Pancreas (tissue), 10 donors: ENCODE measurements around the gene PMVK. TPM values are rescaled to one million over a fixed set of nuclear protein-coding genes. Genes with fewer than 3 reads are reported as not detected.

Experiments used
- ATAC-seq, 4 donors: fragments of 200-7000 bp; cut with Tn5 transposase; one replicate each; pipeline versions ENCODE4 v1.8.0 to v1.9.1; 2020; ENCODE audit warnings: mild to moderate bottlenecking in 4 of 4, moderate library complexity in 4 of 4
- DNase-seq, 6 donors: peaks; one replicate each; pipeline ENCODE4 v3.0.0-alpha.2; 2020
- FAIRE-seq: peaks from 2 replicates; lab custom pipeline; 2012; peaks lifted over from hg19 to GRCh38; lab: Jason Lieb, UNC
- H3K27ac ChIP-seq, 4 donors: fragments of 200-600 bp; sonication (generic); 1 replicate in 3 of 4; 2 replicates in 1 of 4; pipeline versions ENCODE4 v1.5.0 to v1.8.0; 2020
- H3K27me3 ChIP-seq, 4 donors: fragments of 200-600 bp; one replicate each; pipeline ENCODE4 v1.8.0; 2021
- H3K36me3 ChIP-seq, 3 donors: fragments of 200-600 bp; sonication (generic) in 1 of 3; one replicate each; pipeline versions ENCODE4 v1.5.0 to v1.8.0; 2020 to 2021
- H3K4me1 ChIP-seq, 3 donors: fragments of 200-600 bp; one replicate each; pipeline ENCODE4 v1.8.0; 2021
- H3K4me3 ChIP-seq, 4 donors: fragments of 200-600 bp; sonication (generic) in 2 of 4; one replicate each; pipeline versions ENCODE4 v1.5.0 to v1.8.0; 2020 to 2021
- H3K9me3 ChIP-seq, 4 donors: fragments of 200-600 bp; one replicate each; pipeline ENCODE4 v1.8.0; 2021
- WGBS, 2 donors: extraction: QIAGEN DNeasy Blood & Tissue Kit; methylation state at CpG; one replicate each; pipeline ENCODE4 v1.1.7; 2013; 5-methylcytosine and 5-hydroxymethylcytosine counted together
- intact Hi-C, 3 donors: fragments of 100-400 bp; cut with DNase I; formaldehyde crosslinking; loops; one replicate each; pipeline versions ENCODE4 v1.11.1 to v1.14.2; 2022
- polyA plus RNA-seq, 2 donors: library from polyadenylated mRNA; stranded (reverse); fragments of 200-250 nt; gene quantifications; one replicate each; pipeline ENCODE4 v1.2.3, GENCODE V29; 2013
- total RNA-seq, 6 donors: library from RNA; stranded (reverse); fragmentation: NEBNext Ultra II Directional in 4 of 6; extraction: Animal tissue kit (Norgen Biotek cat#: 25700) in 4 of 6; gene quantifications; one replicate each; pipeline versions ENCODE4 v1.2.1 to v1.2.4, GENCODE V29; 2021 to 2023
- TF ChIP-seq, protein P1 (sequence below), 4 donors: fragments of 200-600 bp; sonication (generic) in 3 of 4; IDR thresholded peaks; one replicate each; pipeline versions ENCODE4 v1.5.0 to v1.8.0; 2021; ENCODE audit warnings: antibody characterized with exemption in 4 of 4
- donor health status: healthy with polysubstance abuse.
- donor health status: DM: no; HTN: no; CAD: no; lungs with moderate emphysema.
- donor health status: DM: no; HTN: no; CAD: no.
- donor health status: control.
- donor health status: control.
- donor health status: Bipolar disorder and iron deficiency.
- donor health status: DM: yes; HTN: yes; CAD: no.
- donor health status: DM: no; HTN: no; CAD: no.
- donor health status: DM: no; HTN: no; CAD: no.
- donor health status: DM: yes; HTN: yes; CAD: no.

PMVK gene
- total and polyA plus RNA-seq, 8 donors, result 12.4 to 32.4 (median 16.8) TPM

DNA sequence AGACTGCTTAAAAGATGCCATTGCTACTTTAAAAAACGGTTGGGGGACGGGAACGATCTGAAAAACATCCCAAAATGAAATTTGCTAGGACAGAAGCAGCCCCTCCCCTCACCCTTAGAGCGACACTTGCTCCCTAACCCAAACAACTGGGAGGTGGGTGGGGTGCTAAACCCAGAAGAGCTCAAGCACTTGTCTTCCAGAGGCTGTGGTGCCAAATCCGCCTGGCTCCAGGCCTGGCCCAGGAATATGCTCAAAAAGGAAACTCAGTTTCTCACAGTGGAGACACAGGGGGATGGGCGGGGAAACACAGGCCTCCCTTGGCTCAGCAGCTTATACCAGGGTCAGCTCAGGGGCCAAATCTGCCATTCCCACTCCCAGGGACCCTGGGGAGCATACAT lies 20.0 kb upstream of the PMVK start:
- no peaks in the 10 kb centered on the region for H3K27me3 ChIP-seq
- DNase-seq (no peak), ATAC-seq (peak in 1 of 4 donors; percentile 3), FAIRE-seq (no peak)
- H3K36me3 ChIP-seq, result peaks cover 0 to 3% (median 0%) of the 10 kb centered on the region in 3 donors
- TF ChIP-seq, protein P1, sequence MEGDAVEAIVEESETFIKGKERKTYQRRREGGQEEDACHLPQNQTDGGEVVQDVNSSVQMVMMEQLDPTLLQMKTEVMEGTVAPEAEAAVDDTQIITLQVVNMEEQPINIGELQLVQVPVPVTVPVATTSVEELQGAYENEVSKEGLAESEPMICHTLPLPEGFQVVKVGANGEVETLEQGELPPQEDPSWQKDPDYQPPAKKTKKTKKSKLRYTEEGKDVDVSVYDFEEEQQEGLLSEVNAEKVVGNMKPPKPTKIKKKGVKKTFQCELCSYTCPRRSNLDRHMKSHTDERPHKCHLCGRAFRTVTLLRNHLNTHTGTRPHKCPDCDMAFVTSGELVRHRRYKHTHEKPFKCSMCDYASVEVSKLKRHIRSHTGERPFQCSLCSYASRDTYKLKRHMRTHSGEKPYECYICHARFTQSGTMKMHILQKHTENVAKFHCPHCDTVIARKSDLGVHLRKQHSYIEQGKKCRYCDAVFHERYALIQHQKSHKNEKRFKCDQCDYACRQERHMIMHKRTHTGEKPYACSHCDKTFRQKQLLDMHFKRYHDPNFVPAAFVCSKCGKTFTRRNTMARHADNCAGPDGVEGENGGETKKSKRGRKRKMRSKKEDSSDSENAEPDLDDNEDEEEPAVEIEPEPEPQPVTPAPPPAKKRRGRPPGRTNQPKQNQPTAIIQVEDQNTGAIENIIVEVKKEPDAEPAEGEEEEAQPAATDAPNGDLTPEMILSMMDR (IDR thresholded peaks at IDR 0.05), result no peak
- H3K9me3 ChIP-seq, result no peaks in the 10 kb centered on the region
- 19 to 22% methylated on average over 6 of the region's 6 CpGs for WGBS, 2 donors
- peaks cover 15 to 23% (median 18%) of the 10 kb centered on the region in 3 donors for H3K4me1 ChIP-seq
- peak overlapping the region in 2 of 4 donors; percentile 78 to 80 for H3K27ac ChIP-seq
- intact Hi-C loops, result no loop called here
- peak overlapping the region; percentile 8 to 53 (median 36) for H3K4me3 ChIP-seq

DNA sequence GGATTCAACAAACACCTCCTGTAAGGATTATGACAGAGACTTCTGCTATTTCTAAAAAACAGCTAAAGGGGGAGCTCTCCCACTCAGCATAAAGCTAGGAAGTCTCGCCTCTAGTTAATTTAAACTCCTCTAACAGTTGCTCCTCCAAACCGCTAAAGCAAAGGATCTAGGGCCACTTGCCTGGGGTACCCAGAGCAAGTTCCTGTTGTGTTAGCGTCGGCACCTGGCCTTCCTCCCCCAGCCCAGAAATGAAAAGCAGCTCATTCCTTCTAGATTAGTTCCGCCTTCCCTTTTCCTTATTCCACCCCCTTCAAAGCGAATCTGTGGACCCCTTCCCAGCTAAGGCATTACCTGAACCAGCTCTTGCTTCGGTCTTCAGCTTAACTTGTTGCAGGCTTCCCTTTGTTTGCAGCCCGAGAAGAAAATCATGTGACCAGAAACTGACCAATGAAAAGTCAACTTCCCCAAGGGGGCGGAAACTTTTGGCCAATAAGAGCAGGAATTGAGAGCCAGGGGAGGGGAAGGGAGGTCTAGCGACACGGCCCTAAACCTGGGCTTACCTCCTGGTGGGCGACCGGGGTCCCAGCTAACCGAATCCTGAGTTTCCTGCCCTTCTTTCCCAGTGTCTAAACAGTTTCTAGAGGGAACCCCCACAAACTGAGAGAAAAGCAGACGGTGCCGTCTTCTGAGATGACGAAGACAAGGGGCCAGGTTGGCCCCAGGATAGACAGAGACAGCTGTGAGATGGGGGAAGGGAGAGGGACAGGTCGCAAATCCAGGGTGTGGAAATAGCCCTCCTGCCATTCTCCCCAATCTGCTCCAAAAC lies 19.4 kb upstream of the PMVK start, which contains the start of gene PBXIP1:
Gene PBXIP1, minus strand, starts transcription at position 382 of the 826 bp plus-strand sequence. CDS start 2,378 bp downstream, outside the sequence.
- H3K27ac ChIP-seq, result peak within 1 kb of the TSS; percentile 61 to 80 (median 75)
- WGBS, 2 donors, result 0% methylated on average over 18 of the region's 18 CpGs
- FAIRE-seq, result no peak
- H3K4me3 ChIP-seq, result peak within 1 kb of the TSS; percentile 8 to 53 (median 36)
- peak in 3 of 6 donors; percentile 84 to 89 (median 84) for DNase-seq
- peak; percentile 88 to 94 (median 92) for ATAC-seq
- H3K36me3 ChIP-seq, result peaks cover 0 to 3% (median 0%) of the 10 kb centered on the region in 3 donors
- no peaks in the 10 kb centered on the region for H3K9me3 ChIP-seq
- intact Hi-C loops, result no loop called here
- peaks cover 15 to 23% (median 18%) of the 10 kb centered on the region in 3 donors for H3K4me1 ChIP-seq
- H3K27me3 ChIP-seq, result no peaks in the 10 kb centered on the region
- TF ChIP-seq, protein P1 (IDR thresholded peaks at IDR 0.05), result no peak

DNA sequence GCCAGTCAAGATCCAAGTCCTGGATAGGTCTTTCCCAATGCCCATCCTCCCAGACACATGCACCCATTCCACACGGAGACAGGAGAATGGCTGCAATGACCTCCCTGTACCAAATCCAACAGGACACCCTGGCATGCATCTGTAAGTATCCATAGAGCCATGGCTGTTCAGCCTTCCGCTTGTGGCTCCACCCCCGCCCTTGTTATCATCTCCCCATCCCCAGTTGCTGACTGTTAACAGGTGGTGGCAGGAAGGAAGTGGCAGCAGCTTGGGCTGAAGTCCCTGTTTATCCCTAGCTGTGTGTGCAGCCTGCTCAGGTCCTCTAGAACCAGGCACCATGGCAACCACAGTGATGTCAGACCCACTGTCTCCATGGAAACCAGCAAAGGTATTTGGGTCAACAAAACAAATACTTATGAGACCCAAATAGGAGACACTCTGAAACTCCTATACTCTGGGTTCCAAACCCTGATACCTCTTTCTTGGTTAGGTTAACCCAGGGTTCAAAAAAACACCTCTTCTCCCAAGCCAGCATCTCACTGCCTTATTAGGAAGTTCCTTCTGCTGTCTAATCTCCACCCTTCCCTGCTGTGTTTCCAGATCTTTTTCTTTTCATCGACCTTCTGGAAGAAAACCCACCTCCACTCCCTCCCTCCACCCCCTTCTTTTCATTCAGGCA lies 18.7 kb upstream of the PMVK start:
- Histone ChIP-seq H3K36me3 (peaks cover 0 to 3% (median 0%) of the 10 kb centered on the region in 3 donors), H3K9me3 (no peaks in the 10 kb centered on the region), H3K4me3 (peak overlapping the region; percentile 8 to 53 (median 36)), H3K27me3 (no peaks in the 10 kb centered on the region), H3K4me1 (peaks cover 13 to 16% (median 15%) of the 10 kb centered on the region in 3 donors), H3K27ac (peak overlapping the region; percentile 61 to 80 (median 75))
- intact Hi-C loops, result no loop called here
- FAIRE-seq, result no peak
- TF ChIP-seq, protein P1 (IDR thresholded peaks at IDR 0.05), result no peak
- peak; percentile 35 to 74 (median 60) for ATAC-seq
- 7 to 12% methylated on average over 4 of the region's 4 CpGs for WGBS, 2 donors
- peak in 2 of 6 donors; percentile 41 to 59 for DNase-seq

DNA sequence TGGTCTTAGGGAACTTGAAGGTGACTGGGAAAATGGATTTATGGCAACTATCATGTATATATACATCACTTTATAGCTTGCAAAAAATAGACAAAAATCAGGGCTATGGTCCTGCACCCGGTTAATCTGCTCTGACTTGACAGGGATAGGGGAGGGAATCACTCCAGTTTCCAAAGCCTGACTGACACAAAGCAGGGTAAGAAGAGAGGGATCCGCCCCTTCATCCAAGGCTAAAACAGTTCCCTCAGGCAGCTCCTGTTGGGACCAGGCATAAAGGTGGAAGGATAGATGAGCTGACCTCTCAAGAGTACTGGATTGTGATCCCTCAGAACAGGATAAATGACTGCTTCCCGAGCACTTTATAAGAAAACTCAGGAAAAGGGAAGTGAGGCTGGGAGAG lies 18.0 kb upstream of the PMVK start:
- intact Hi-C loops, result no loop called here
- no peak overlapping the region for H3K27ac ChIP-seq
- H3K4me1 ChIP-seq, result peaks cover 13 to 16% (median 15%) of the 10 kb centered on the region in 3 donors
- no peak for ATAC-seq
- H3K27me3 ChIP-seq, result no peaks in the 10 kb centered on the region
- DNase-seq, result no peak
- H3K36me3 ChIP-seq, result peaks cover 0 to 3% (median 0%) of the 10 kb centered on the region in 3 donors
- H3K9me3 ChIP-seq, result no peaks in the 10 kb centered on the region
- TF ChIP-seq, protein P1 (IDR thresholded peaks at IDR 0.05), result no peak
- WGBS, 2 donors, result 65 to 73% methylated on average over 3 of the region's 3 CpGs
- no peak for FAIRE-seq
- H3K4me3 ChIP-seq, result no peak overlapping the region
